ENCODE data around the gene CDKN2D. TPM values are rescaled to one million over a fixed set of nuclear protein-coding genes. Genes with fewer than 3 reads are reported as not detected.

CDKN2D gene
- 10.2 and 16.5 TPM in 2 replicates for total RNA-seq
- 11.9 TPM for polyA plus RNA-seq (2012)

DNA sequence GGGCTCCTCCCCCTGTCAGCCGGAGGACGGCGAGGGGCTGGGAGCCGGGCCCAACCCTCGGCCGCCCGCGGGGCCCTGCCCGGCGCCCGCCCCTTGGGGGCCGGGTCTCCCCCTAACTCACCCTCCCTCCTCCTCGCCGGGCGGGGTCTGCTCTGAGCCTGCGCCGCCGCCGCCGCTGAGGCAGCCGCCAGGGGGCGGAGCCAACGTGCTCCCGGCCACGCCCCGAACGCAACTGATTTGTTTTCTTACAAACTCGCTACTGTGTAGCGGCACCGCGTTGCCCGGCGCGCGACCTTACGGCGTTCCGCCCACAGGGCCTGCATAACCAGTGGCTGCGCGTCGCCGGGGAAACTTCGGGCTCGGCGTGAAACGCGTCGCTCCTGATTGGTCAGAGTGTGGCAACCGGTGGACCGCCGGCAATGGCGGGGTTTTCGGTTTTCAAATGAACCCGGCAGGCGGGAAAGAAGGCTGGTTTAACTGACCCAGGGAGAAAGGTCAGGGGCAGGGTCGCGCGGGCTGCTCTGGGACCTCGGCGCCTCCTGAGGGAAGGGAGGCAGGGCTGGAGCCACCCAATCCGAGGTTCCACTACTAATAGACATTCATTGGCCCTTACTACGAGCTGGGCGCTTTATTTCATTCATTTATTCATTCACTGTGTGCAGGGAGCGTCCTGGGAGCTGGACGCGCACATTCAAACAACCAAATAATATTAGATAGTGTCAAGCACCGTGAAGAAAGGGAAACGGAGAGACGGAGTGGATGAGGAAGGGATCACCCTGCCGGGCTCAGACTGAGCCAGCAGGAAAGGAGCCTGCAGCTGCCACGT lies at the start of gene CDKN2D:
Gene CDKN2D (minus strand): TSS at position 154 of the 826 bp plus-strand sequence. CDS start 326 bp downstream, outside the sequence.
- peak; percentile 99 for DNase-seq (ENCODE audit: low read depth)

DNA sequence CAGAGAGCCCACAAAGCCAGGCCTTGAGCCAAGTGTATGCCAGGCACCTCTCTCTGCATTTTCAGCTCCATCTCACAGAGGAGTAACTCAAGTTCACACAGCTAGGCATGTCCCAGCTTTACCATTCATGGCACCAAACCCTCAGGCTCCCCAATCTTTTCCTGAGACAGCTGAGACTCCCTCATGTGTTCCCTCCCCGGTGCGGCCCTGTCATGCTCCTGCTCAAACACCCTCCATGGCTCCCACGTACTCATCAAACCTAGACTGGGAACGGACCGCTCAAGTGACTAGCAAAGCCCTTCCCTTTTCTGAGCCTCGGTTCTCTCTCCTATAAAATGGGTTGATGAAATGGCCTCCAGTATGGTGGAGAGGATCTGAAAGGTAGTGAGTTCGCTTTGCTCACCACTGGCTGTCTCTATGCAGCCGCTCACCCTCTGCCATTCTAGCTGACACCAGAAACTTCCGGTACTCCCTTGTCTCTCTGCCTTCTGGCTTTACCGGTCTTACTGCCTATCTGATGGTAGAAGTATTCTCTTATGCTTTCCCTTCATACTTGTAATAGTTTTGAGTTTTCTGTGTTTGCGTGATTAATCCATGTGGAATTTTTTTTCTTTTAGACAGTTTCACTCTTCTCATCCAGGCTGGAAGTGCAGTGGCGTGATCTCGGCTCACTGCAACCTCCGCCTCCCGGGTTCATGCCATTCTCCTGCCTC lies 48.8 kb upstream of the CDKN2D start:
- peak; percentile 71 for DNase-seq (ENCODE audit: low read depth)

DNA sequence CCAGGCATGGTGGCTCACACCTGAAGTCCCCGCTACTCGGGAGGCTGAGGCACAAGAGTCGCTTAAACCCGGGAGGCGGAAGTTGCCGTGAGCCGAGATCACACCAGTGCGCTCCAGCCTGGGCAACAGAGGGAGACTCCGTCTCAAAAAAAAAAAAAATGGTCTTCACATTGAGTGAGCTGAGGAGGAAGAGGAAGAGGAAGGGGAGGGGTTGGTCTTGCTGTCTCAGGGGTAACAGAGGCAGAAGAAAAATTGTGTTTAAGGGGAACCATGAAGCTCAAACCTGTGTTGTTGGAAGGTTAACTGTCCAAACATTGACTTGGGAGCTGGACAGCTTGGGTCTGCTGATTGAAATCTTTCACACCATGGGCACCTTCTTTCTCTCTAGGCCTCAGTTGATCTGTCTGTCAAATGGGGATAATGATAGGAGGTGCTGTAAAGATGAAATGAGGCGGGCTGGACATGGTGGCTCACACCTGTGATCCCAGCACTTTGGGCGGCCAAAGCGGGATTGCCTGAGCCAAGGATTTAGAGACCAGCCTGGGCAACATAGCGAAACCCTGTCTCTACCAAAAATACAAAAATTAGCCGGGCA lies 46.7 kb upstream of the CDKN2D start:
- no peak for DNase-seq (ENCODE audit: low read depth)

DNA sequence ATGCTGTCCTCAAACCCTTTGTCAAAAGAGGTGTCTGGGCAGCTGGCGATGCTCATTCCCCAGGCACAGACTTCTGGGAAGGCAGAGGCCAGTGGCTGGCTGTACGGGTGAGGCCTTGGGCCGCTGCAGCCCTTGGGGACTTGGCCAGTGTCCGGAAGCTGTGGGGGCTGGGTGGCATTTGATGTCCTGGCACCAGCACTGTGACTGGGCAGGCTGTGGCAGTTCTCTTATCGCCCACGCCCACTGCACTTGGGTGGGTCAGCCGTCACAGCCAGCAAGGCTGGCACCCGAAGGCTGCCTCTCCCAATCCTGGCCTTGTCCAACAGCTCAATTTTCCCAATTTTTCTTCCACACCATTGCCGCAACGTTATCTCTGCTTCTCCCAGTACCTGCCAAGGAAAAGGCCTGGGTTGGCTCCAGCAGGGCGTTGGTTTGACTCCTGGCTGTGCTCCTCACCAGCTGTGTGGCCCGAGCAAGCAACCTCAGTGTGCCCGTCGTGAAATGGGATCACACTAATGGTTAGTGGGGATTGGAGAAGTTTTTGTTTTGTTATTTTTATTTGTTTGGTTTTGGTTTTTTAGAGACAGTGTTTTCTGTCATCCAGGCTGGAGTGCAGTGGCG lies 43.8 kb upstream of the CDKN2D start:
- peak; percentile 58 for DNase-seq (ENCODE audit: low read depth)

DNA sequence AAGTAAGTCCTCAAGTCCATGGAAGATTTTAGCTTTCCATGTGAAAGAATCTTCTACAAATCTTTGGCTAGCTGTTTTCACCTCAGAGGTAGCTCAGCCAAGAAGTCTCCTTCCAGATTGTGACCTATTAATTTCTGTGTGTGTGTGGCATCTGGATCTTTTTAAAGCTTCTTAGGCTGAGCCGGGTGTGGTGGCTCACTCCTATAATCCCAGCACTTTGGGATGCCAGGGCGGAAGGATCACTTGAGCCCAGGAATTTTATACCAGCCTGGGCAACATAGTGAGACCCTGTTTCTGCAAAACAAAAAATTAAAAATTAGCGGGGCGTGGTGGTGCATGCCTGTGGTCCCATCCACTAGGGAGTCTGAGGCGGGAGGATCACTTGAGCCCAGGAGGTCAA lies 43.1 kb upstream of the CDKN2D start:
- no peak for DNase-seq (ENCODE audit: low read depth)

DNA sequence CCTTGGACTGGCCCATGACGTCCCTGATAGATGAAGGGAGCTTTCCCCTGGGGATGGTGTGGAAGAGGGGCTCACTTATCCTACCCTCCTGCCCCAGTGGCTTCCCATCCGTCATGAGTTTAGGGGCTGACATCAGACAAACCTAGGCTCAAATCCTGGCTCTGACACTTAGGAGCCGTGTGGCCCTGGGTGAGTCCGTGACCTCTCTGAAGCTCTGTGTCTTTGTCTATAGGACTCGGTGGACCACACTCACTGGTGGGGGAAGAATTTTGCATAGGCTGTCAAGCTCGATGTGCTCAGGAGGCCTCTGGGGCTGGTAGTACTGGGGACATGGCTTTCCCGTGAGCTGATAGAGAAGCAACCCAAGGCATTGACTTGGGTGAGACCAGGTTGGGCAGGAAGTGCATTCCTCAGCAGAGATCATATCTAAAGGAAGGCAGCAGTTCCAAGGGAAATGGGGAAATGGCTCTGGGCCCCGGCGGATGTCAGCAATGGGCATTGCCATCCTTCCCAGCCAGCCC lies 35.7 kb upstream of the CDKN2D start:
- DNase-seq (ENCODE audit: low read depth) = no peak

DNA sequence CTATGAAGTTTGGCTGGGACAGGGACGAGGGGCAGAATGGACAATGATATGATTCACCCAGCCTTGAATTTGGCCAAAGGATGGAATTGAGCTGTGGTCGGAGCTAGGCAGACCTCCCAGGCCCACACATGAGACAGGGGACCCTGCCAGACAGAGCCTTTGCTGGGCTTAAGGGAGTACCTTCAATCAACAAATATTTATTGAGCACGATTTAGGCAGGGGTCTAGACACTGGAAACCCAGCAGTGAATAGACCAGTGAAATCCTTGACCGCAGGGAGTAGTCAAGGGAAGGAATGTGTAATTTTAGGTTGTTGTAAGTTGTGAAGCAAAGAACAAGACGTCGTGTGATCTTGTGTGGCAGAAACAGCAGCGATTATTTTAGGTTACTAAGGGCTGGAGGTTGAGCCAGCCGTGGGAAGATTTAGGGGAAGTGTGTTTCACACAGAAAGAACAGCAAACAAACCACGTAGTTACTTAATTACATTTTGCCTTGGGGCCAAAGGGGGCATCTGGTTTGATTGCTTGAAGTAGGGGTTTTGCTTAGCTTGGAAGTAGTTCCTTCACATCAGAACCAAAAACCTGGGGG lies 35.2 kb upstream of the CDKN2D start:
- DNase-seq (ENCODE audit: low read depth) = peak; percentile 17

DNA sequence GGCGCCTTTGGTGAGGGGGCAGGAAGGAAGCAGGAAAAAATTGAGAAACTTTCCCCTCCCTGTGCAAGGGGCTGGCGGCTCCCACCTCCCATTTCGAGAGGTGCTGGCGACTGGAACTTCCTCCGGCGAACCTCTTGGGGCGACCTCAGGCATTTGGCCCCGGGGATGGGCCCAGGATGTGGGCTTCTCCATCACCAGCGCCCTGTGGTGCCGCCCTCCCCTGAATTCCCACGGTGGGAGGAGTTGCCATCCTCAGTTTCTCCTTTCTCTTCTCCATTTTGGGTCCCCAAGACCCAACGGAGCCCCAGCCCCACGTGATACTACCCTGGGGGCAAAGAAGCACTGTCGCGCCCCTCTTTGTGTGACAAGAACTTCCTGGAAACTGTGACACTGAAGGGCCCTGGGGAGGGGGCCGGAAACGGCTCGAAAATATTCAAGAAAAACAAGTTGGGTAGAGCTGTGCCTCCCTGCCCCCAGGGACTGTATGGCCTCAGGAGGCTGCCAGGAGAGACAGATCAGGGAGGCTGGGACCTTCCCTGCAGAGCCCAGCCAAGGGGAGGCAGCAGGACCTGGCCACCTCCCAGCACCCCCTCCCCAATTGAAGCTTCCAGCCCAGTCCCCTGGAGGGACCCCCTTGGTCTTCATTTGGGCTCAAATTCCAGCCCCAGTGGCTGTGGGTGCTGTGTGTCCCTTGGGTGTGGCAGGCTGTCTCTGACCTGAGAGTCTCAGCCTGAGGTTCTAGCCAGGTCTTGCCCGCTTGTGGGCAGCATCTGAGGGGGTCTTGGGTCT lies 34.5 kb upstream of the CDKN2D start:
- DNase-seq (ENCODE audit: low read depth) = peak; percentile 46

DNA sequence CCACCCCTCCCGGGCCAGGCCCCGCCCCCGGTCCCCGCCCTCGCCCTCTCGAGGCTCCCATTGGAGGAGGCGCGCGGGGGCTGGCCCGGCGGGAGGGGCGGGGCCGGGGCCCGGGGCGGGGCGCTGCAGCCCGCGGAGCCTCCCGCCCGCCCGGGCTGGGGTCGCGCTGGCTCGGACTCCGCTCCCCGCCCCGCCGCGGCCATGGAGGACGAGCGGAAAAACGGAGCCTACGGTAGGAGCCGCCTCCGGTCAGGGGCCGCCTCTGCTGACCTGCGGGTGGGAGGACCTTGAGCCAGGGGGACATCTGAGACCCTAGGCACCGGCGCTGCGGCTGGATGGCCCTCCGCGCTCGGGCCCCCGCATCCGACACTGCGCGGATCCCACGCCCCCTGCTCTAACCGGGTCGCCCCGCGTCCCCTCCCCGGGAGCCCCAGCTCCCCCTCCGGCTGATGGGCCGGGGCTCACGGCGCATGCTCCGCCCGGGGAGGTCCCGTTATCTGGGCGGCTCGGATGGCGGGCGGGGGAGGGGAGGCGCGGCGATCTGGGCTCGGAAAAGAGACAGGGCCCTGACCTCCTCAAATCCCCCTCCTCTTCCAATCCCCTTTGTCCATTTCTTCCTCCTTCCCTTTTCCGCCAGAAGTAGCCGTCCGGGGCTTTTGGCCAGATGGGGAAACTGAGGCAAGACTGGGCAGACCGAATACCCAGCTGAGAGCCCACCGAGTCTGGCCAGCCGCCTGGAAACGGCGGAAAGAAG lies 33.7 kb upstream of the CDKN2D start:
- DNase-seq (ENCODE audit: low read depth) = peak; percentile 79

DNA sequence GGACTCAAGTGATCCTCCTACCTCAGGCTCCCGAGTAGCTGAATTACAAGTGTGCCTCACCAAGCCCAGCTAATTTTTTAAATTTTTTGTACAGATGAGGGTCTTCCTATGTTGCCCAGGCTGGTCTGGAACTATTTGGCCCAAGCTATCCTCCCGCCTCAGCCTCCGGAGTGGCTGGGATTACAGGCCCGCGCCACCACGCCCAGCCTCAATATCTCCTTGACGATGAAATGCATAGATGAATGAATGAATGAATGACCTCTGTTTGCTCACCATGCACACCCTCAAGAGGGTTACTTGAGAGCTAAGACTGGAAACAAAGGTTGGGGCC lies 33.2 kb upstream of the CDKN2D start:
- no peak for DNase-seq (ENCODE audit: low read depth)

DNA sequence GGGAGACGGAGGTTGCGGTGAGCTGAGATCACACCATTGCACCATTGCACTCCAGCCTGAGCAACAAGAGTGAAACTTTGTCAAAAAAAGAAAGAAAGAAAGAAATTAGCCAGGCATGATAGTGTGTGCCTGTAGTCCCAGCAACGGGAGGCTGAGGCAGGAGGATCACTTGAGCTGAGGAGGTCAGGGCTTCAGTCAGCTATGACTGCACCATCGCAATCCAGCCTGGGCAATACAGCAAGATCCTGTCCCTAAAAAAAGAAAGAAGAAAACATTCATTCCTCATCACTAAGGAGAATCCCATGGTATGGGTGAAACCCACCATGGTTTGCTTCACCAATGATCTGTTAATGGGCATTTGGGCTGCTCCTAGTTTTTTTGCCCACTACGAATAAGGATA lies 31.4 kb upstream of the CDKN2D start:
- no peak for DNase-seq (ENCODE audit: low read depth)

DNA sequence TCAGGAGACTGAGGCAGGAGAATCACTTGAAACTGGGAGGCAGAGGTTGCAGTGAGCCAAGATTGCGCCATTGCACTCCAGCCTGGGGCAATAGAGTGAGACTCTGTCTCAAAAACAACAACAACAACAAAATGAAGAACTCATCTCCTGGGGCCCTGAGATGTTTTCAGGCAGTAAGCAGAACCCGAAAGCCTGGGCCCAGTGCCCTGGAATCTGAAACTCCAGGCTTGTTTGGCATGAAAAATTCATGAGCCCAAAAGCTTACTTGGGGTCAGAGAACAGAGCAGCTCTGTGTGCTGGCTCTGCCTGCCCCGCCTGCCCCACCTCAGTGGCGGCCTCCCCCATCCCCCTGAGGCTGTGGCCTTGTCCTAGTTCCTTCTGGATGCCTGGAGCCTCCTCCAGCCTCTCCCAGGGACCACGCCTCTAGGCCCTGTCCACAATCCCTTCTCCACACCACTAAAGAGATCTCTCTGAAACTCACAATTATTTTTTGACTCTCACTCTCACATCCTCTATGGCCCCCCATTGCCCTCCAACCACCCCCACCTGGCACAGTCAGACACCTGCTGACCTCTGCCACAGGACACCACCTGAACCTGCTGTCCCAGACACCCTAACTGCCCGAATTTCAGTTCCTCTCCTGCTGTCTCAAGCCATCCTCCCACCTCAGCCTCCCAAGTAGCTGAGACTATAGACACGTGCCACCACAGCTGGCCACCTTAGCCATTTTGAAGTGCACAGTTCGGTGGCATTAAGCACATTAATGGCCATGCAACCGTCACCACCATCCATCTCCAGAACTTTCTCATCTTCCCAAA lies 25.2 kb upstream of the CDKN2D start:
- no peak for DNase-seq (ENCODE audit: low read depth)

DNA sequence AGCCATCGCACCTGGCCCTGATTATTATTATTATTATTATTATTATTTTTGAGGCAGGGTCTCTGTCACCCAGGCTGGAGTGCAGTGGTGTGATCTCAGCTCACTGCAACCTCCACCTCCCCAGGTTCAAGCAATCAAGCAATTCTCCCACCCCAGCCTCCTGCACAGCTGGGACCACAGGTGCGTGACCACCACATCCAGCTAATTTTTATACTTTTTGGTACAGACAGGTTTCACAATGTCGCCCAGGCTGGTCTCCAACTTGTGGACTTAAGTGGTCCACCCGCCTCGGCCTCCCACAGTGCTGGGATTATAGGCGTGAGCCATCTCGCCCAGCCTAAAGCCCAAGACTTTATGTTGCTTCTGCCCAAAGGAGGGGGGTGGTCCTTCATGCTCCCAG lies 24.4 kb upstream of the CDKN2D start:
- no peak for DNase-seq (ENCODE audit: low read depth)

DNA sequence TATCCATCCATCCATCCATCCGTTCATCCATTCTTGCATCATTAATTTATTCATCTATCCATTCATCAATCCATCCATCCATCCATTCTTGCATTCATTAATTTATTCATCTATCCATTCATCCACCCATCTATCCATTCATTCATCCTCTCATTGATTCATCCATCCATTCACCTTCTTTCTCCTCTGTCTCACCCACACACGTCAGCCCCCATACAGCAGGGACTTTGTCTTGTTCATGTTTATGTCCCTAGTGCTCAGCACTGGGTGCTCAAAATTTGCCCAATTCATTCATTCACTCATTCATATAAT lies 19.0 kb upstream of the CDKN2D start:
- DNase-seq (ENCODE audit: low read depth) = no peak

DNA sequence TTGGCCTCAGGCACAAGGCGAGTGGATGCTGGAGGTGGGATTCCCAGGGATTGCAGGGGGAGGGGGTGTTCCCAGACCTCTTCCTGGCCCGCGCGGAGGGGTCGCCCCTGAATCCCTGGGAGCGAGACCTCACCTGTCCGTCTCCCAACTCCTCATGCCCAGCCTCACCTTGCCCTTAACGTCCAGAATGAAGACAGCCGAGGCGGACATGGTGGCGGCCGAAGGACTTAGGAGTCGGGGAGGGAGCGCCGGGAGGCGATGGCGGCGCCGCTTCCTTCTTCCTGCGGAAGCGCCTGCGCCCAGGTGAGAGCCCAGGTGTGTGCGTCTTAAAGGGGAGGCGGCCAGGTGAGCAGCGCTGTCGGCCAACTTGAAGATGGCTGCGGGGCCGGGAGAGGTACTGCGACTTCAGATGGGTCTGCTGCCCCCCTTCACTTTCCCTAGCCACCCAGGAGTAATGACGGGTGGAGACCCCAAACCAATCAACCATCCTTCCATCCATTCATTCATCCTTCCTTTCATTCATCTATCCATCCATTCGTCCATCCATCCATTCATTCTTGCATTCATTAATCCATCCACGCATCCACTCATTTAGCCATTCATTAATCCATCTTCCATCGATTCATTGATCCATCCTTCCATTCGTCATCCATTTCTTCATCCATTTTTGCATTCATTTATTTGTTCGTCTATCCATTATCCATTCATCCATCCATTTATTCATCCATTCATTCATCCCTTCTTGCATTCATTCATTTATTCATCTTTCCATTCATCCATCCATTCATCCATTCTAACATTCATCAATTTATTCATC lies 18.5 kb upstream of the CDKN2D start, which contains the start of gene AP1M2:
Gene AP1M2 (minus strand): TSS at position 291 of the 817 bp plus-strand sequence. CDS start 81 bp downstream, at position 210.
- DNase-seq (ENCODE audit: low read depth) = no peak

DNA sequence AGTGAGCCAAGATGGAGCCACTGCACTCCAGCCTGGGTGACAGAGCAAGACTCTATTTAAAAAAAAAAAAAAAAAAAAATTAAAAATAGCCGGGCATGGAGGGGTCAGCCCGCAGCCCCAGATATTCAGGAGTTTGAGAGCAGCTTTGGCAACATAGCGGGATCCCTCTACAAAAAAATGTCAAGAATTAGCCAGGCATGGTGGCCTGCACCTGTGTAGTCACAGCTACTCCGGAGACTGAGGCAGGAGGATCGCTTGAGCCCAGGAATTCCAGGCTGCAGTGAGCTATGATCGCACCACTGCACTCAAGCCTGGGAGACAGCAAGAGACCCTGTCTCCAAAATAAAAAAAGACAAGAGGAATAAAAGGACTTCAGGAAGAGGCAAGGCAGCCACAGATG lies 17.6 kb upstream of the CDKN2D start:
- no peak for DNase-seq (ENCODE audit: low read depth)

DNA sequence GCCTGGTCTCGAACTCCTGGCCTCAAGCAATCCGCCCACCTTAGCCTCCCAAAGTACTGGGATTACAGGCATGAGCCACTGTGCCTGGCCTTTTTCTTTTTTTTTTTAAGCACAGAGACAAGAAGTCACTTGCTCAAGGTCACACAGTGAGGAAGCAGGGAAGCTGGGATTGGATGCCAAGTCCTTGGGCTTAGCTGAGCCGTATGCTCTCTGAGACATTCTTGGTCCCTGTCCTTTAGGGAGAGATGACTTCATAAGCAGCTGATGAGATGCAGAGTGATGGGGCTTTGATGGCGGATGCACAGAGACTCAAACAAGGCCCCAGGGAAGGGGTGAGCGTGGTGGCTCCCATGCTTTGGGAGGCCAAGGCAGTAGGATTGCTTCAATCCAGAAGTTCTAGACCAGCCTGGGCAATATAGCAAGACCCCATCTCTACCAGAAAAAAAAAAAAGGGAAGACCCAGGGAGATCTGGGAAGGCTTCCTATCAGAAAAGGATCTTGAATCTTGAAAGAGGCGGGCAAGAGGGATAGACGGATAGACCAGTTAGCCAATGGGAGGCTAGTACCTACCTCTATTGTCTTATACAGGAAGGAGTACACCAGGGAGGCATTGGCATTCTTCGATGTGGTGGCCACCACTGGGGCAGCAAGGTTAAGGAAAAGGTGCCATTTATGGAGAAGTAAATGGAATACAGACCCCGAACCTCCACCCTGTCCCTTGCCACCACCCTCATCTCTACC lies 14.4 kb upstream of the CDKN2D start:
- no peak for DNase-seq (ENCODE audit: low read depth)

Measured in myocyte (in vitro differentiated cells).